GM12892 (cell line): ENCODE results near the gene ALS2.
"Not testable (repeated sequence)": the region's sequence is repeated elsewhere in the genome, so short reads cannot be mapped to it uniquely, and the experiment has no call there.

Source experiments
- DNase-seq: peaks from one replicate; pipeline ENCODE4 v3.0.0; 2011; ENCODE audit not compliant: insufficient read length
- FAIRE-seq: peaks from 2 replicates; lab custom pipeline; 2011; peaks lifted over from hg19 to GRCh38; lab: Jason Lieb, UNC
- POLR2A ChIP-seq: IDR thresholded peaks from 2 replicates; pipeline ENCODE4 v1.6.1; 2011; ENCODE audit warnings: low read depth, low read length, control low read depth
- POLR2AphosphoS5 ChIP-seq: IDR thresholded peaks from 2 replicates; pipeline ENCODE4 v1.6.1; 2011; ENCODE audit warnings: low read depth, low read length, control low read depth
- TAF1 ChIP-seq: IDR thresholded peaks from 2 replicates; pipeline ENCODE4 v1.6.1; 2011; ENCODE audit warnings: low read depth, mild to moderate bottlenecking, control low read depth, low read length, borderline replicate concordance

The ALS2 gene

GRCh38 chr2:201808027-201808426, 27.3 kb upstream of the ALS2 start:
- DNase-seq: no peak
- no peak for FAIRE-seq
- TF ChIP-seq TAF1: no peak
- no peak for TF ChIP-seq POLR2AphosphoS5
- TF ChIP-seq POLR2A: no peak

- FAIRE-seq (no peak), DNase-seq (no peak)
- TF ChIP-seq TAF1: no peak
Observed at GRCh38 chr2:201807452-201807999, 26.8 kb upstream of the ALS2 start.

- no peak for FAIRE-seq
- no peak for DNase-seq
Observed at GRCh38 chr2:201806442-201807170, 25.9 kb upstream of the ALS2 start, which contains the start of gene CDK15. TSS of gene CDK15 (plus strand) at chr2:201806537. CDS start at chr2:201806665, 128 bp downstream.

GRCh38 chr2:201798914-201799285, 18.2 kb upstream of the ALS2 start:
- not testable (repeated sequence) for FAIRE-seq, DNase-seq

More at GRCh38 chr2:201806442-201807170, 25.9 kb upstream of the ALS2 start, which contains the start of gene CDK15:
- no peak for TF ChIP-seq POLR2A
- TF ChIP-seq POLR2AphosphoS5: no peak
- no peak for TF ChIP-seq TAF1

- TF ChIP-seq TAF1 (no peak), POLR2AphosphoS5 (no peak), POLR2A (no peak)
- no peak for DNase-seq
- FAIRE-seq: no peak
Observed at GRCh38 chr2:201798252-201798913, 17.6 kb upstream of the ALS2 start.

GRCh38 chr2:201797175-201797840, 16.6 kb upstream of the ALS2 start:
- DNase-seq (no peak), FAIRE-seq (no peak)
- no peak for TF ChIP-seq POLR2A
- TF ChIP-seq POLR2AphosphoS5: no peak
- no peak for TF ChIP-seq TAF1

GRCh38 chr2:201796478-201796865, 15.7 kb upstream of the ALS2 start:
- TF ChIP-seq TAF1 (no peak), POLR2AphosphoS5 (no peak), POLR2A (no peak)
- DNase-seq (no peak), FAIRE-seq (no peak)

GRCh38 chr2:201795607-201796477, 15.1 kb upstream of the ALS2 start:
- TF ChIP-seq POLR2A: no peak
- TF ChIP-seq TAF1: no peak
- no peak for TF ChIP-seq POLR2AphosphoS5
- DNase-seq (peak; percentile 13), FAIRE-seq (no peak)

GRCh38 chr2:201794294-201794693, 13.6 kb upstream of the ALS2 start:
- TF ChIP-seq POLR2A (no peak), POLR2AphosphoS5 (no peak), TAF1 (no peak)
- no peak for FAIRE-seq
- no peak for DNase-seq

GRCh38 chr2:201793631-201794030, 12.9 kb upstream of the ALS2 start:
- DNase-seq: no peak
- TF ChIP-seq TAF1 (no peak), POLR2AphosphoS5 (no peak), POLR2A (no peak)
- FAIRE-seq: no peak

GRCh38 chr2:201790989-201791388, 10.3 kb upstream of the ALS2 start:
- no peak for TF ChIP-seq POLR2A
- no peak for TF ChIP-seq POLR2AphosphoS5
- TF ChIP-seq TAF1: no peak
- FAIRE-seq: no peak
- no peak for DNase-seq
